HFFc6 (cell line): Measurements from ENCODE around the gene ELN. TPM values are rescaled to one million over a fixed set of nuclear protein-coding genes. Genes with fewer than 3 reads are reported as not detected.

ENCODE experiments used
- DNase-seq: peaks from one replicate; pipeline ENCODE4 v3.0.0-alpha.2; 2018
- H3K27ac Mint-ChIP-seq: 2 replicates; pipeline ENCODE4 v1.8.0; 2020; ENCODE audit warnings: mild to moderate bottlenecking, mixed read lengths
- H3K27me3 Mint-ChIP-seq: 2 replicates; pipeline ENCODE4 v1.8.0; 2021; ENCODE audit warnings: mild to moderate bottlenecking, moderate library complexity, mixed read lengths; ENCODE audit not compliant: insufficient read depth
- H3K36me3 Mint-ChIP-seq: 2 replicates; pipeline ENCODE4 v1.8.0; 2021; ENCODE audit warnings: low read depth, mixed read lengths
- H3K4me1 Mint-ChIP-seq: 2 replicates; pipeline ENCODE4 v1.8.0; 2020; ENCODE audit warnings: low read depth, mixed read lengths
- H3K4me3 Mint-ChIP-seq: 2 replicates; pipeline ENCODE4 v1.8.0; 2020; ENCODE audit warnings: mild to moderate bottlenecking, moderate library complexity, mixed read lengths
- H3K9me3 Mint-ChIP-seq: 2 replicates; pipeline ENCODE4 v1.8.0; 2020; ENCODE audit warnings: mild to moderate bottlenecking, mixed read lengths
- total RNA-seq, 6 experiments: library from RNA; stranded (reverse); fragmentation: NEBNext Ultra II Directional; extraction: Animal tissue kit (Norgen Biotek cat#: 25700); gene quantifications; 2 replicates in 1 of 6; 3 replicates in 5 of 6; pipeline ENCODE4 v1.2.3, GENCODE V29; 2021
- TF ChIP-seq, protein P1 (sequence below): fragments of 200-600 bp; sonication (generic); IDR thresholded peaks from 2 replicates; pipeline ENCODE4 v1.5.0; 2021; ENCODE audit warnings: antibody characterized with exemption, mild to moderate bottlenecking

ELN gene
- total RNA-seq, 6 experiments from 2014 or later = 4.7 to 25.8 (median 19.1) TPM

DNA sequence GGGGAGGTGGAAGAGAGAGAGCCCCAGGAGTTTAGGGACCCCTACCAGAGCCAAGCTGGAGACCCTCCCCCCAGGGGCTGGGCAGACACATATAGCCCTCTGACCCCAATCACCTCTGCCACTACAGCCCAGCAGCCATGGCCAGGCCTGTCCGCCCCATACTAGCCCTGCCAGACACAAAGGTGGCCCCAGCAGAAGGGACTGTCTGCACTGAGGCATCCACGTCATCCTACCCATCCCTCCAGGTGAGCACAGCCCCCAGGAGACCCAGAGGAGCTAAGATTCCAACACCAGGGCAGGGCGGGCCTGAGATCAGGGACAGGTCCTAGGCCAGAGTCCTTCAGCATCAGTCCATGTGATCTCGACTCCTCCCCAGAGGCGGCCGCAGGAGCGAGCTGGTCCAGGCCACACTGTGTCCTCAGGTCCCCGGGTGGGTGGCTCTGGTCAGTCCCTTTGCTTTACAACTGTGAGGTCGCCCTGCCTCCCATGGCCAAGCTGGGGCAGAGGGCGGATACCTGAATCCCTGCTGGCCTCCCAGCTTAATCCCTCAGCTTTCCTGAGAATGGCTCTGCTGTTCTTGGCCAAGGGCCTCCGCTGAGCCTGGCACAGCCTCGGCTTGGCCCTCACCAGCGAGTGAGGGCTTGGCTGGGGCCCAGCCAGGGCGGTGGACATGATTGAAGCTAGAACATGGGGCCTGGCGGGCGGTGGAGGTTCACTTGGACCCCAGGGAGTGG lies 14.3 kb upstream of the ELN start:
- no peak overlapping the region for H3K4me3 Mint-ChIP-seq
- H3K9me3 Mint-ChIP-seq = no peaks in the 10 kb centered on the region
- no peak overlapping the region for H3K27ac Mint-ChIP-seq
- DNase-seq = no peak
- H3K27me3 Mint-ChIP-seq = peaks cover 2% of the 10 kb centered on the region; the same call in 1 of the 2 replicates
- peaks cover 33% of the 10 kb centered on the region for H3K4me1 Mint-ChIP-seq
- no peaks in the 10 kb centered on the region for H3K36me3 Mint-ChIP-seq
- TF ChIP-seq, protein P1, sequence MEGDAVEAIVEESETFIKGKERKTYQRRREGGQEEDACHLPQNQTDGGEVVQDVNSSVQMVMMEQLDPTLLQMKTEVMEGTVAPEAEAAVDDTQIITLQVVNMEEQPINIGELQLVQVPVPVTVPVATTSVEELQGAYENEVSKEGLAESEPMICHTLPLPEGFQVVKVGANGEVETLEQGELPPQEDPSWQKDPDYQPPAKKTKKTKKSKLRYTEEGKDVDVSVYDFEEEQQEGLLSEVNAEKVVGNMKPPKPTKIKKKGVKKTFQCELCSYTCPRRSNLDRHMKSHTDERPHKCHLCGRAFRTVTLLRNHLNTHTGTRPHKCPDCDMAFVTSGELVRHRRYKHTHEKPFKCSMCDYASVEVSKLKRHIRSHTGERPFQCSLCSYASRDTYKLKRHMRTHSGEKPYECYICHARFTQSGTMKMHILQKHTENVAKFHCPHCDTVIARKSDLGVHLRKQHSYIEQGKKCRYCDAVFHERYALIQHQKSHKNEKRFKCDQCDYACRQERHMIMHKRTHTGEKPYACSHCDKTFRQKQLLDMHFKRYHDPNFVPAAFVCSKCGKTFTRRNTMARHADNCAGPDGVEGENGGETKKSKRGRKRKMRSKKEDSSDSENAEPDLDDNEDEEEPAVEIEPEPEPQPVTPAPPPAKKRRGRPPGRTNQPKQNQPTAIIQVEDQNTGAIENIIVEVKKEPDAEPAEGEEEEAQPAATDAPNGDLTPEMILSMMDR = no peak

DNA sequence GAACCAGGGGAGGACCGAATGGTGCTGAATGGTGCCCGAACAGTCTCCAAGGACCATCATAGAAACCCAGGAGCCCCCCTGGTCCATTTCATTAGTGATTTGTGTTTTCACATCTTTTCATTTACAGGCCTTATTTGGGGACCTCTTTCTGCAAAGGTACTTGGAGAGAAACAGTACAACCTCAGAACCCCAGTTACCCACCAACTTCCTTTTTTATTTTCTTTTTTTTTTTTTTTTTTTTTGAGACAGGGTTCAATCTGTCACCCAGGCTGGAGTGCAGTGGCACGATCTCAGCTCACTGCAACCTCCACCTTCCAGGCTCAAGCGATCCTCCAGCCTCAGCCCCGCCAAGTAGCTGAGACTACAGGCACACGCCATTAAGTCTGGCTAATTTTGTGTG lies 13.0 kb upstream of the ELN start:
- TF ChIP-seq, protein P1 = no peak
- no peaks in the 10 kb centered on the region for H3K9me3 Mint-ChIP-seq
- peaks cover 30% of the 10 kb centered on the region for H3K4me1 Mint-ChIP-seq
- H3K27ac Mint-ChIP-seq = no peak overlapping the region
- no peak overlapping the region for H3K4me3 Mint-ChIP-seq
- peaks cover 2% of the 10 kb centered on the region; the same call in 1 of the 2 replicates for H3K27me3 Mint-ChIP-seq
- no peaks in the 10 kb centered on the region for H3K36me3 Mint-ChIP-seq
- no peak for DNase-seq

- H3K36me3 Mint-ChIP-seq = no peaks in the 10 kb centered on the region
- DNase-seq = no peak
- H3K4me1 Mint-ChIP-seq = peaks cover 28% of the 10 kb centered on the region
- TF ChIP-seq, protein P1 = no peak
- H3K4me3 Mint-ChIP-seq = no peak overlapping the region
- peaks cover 2% of the 10 kb centered on the region; the same call in 1 of the 2 replicates for H3K27me3 Mint-ChIP-seq
- no peaks in the 10 kb centered on the region for H3K9me3 Mint-ChIP-seq
- H3K27ac Mint-ChIP-seq = no peak overlapping the region
Observed at GRCh38 chr7:74015670-74016069, 12.3 kb upstream of the ELN start.

DNA sequence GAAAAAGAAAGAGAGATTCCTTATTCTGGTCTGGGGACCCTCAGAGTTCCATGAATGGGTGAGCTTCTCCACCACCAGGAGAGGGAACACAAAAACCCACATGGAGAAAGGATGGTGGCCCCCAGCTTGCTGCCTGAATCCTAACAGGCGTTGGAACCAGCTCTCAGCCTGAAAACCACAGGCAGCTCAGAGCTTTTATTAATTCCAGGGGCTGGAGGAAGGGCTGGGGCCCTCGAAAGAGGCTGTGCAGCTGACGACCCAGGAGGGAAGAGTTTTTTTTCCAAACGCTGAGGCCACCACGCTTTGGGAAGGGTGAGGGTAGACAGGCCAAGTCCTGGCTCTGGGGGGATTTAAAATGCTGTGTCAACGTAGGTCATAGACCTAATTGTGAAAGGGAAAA lies 10.8 kb upstream of the ELN start:
- no peak for DNase-seq
- peaks cover 25% of the 10 kb centered on the region for H3K4me1 Mint-ChIP-seq
- no peak overlapping the region for H3K27ac Mint-ChIP-seq

GRCh38 chr7:74018246-74018895 lies 9.6 kb upstream of the ELN start:
- H3K4me1 Mint-ChIP-seq = peaks cover 26% of the 10 kb centered on the region
- peaks cover 2% of the 10 kb centered on the region; the same call in 1 of the 2 replicates for H3K27me3 Mint-ChIP-seq

More for the DNA sequence above, 10.8 kb upstream of the ELN start:
- Mint-ChIP-seq H3K27me3 (peaks cover 2% of the 10 kb centered on the region; the same call in 1 of the 2 replicates), H3K9me3 (no peaks in the 10 kb centered on the region), H3K36me3 (no peaks in the 10 kb centered on the region), H3K4me3 (no peak overlapping the region)
- TF ChIP-seq, protein P1 = no peak

More at GRCh38 chr7:74018246-74018895, 9.6 kb upstream of the ELN start:
- Mint-ChIP-seq H3K9me3 (no peaks in the 10 kb centered on the region), H3K36me3 (no peaks in the 10 kb centered on the region), H3K27ac (no peak overlapping the region), H3K4me3 (no peak overlapping the region)
- TF ChIP-seq, protein P1 = no peak
- DNase-seq = no peak
